ENCODE results near the gene RARB.

Gene RARB

DNA sequence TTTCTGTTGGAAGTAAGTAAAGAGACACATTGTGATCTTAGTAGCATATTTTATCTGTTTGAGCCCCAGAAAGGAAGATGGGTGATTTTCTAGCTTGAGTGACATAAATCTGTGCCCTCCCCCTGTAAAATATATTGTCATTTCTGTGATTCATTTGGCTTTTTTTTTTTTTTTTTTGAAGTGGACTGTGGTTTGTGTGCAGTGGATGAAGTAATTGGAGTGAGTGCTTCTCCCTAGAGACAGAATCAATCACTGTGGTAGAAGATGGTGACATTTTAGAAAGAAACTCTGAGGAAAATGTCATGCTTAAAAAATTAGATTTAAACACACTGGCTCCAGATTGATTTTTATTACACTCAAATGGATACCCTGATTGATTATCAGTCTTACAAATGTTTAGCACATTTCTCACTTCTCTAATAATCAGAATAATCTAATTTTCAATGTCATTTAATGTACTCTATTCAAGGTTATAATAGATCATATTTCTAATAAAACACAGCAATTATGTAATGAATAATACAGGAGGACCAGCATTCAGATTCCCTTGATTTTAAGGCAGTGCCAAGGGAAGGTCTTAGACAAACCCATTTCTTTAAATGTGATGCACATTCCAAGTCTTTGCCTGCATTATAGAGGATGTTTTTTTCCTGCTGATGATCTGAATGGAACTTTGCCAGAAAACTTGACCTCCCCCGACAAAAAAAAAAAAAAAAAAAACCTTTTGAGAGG lies 120.0 kb downstream of the RARB start:
- Histone ChIP-seq H3K36me3 (ENCODE audit: control insufficient read depth in 2 of 2, insufficient read depth in 1 of 2, low read length in 2 of 2) (no peaks in the 10 kb centered on the region), H3K9me3 (ENCODE audit: control insufficient read depth, insufficient read depth, low read depth, low read length) (no peaks in the 10 kb centered on the region), H3K27ac (ENCODE audit: extremely low read depth, low read depth, low read length) (no peak overlapping the region), H3K4me1 (ENCODE audit: control insufficient read depth, insufficient read depth, low read length) (no peaks in the 10 kb centered on the region), H3K4me3 (ENCODE audit: low read depth, low read length) (no peak overlapping the region)
- ChIA-PET CTCF (interaction anchor here (0.6 to 0.7 kb wide), 2 partner anchors 21 to 579 kb away, joined by 3 to 6 read pairs; no protein-coding TSS in a partner anchor), POLR2A (no interaction called here)
- TF ChIP-seq, protein P1, sequence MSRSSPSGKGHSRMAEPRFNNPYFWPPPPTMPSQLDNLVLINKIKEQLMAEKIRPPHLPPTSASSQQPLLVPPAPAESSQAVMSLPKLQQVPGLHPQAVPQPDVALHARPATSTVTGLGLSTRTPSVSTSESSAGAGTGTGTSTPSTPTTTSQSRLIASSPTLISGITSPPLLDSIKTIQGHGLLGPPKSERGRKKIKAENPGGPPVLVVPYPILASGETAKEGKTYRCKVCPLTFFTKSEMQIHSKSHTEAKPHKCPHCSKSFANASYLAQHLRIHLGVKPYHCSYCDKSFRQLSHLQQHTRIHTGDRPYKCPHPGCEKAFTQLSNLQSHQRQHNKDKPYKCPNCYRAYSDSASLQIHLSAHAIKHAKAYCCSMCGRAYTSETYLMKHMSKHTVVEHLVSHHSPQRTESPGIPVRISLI (tag by site-specific recombination; IDR thresholded peaks at IDR 0.05), result no peak
- TF ChIP-seq GFI1B (tag by site-specific recombination; IDR thresholded peaks at IDR 0.05) (0 out of 2 replicates have a peak, but pooled peaks have one; percentile 27), ZNF133 (tag by site-specific recombination; IDR thresholded peaks at IDR 0.05) (no peak), ZNF184 (tag by site-specific recombination; IDR thresholded peaks at IDR 0.05) (no peak), KLF8 (tag by site-specific recombination; IDR thresholded peaks at IDR 0.05) (0 out of 2 replicates have a peak, but pooled peaks have one; percentile 34), ZNF629 (tag by site-specific recombination; IDR thresholded peaks at IDR 0.05) (peak; percentile 49)
- TF ChIP-seq, protein P2, sequence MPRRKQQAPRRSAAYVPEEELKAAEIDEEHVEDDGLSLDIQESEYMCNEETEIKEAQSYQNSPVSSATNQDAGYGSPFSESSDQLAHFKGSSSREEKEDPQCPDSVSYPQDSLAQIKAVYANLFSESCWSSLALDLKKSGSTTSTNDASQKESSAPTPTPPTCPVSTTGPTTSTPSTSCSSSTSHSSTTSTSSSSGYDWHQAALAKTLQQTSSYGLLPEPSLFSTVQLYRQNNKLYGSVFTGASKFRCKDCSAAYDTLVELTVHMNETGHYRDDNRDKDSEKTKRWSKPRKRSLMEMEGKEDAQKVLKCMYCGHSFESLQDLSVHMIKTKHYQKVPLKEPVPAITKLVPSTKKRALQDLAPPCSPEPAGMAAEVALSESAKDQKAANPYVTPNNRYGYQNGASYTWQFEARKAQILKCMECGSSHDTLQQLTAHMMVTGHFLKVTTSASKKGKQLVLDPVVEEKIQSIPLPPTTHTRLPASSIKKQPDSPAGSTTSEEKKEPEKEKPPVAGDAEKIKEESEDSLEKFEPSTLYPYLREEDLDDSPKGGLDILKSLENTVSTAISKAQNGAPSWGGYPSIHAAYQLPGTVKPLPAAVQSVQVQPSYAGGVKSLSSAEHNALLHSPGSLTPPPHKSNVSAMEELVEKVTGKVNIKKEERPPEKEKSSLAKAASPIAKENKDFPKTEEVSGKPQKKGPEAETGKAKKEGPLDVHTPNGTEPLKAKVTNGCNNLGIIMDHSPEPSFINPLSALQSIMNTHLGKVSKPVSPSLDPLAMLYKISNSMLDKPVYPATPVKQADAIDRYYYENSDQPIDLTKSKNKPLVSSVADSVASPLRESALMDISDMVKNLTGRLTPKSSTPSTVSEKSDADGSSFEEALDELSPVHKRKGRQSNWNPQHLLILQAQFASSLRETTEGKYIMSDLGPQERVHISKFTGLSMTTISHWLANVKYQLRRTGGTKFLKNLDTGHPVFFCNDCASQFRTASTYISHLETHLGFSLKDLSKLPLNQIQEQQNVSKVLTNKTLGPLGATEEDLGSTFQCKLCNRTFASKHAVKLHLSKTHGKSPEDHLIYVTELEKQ (tag by site-specific recombination; IDR thresholded peaks at IDR 0.05; ENCODE audit: borderline replicate concordance), result 0 out of 2 replicates have a peak, but pooled peaks have one; percentile 47

DNA sequence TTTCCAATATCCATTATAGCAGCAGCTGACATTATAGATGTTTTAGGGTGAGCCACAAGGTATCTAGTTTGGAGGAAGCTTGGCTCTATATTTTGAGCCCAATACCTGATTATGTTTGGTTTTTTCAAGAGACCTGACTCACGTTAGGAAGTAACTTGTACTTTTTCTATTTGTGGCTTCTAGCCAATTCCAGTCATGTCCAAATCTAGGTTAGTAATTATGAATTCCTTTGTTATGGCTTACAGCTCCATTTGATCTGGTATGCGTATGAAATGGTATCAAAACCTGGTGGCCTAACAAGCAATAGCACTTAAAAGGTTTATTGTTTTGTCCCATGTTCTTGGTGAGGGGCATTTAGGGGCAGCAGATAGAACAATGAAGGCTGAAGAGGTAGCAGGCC lies 120.8 kb downstream of the RARB start:
- ChIA-PET CTCF (interaction anchor here (0.6 to 1.2 kb wide), 3 partner anchors 20 to 580 kb away, joined by 3 to 6 read pairs (median 3); no protein-coding TSS in a partner anchor), POLR2A (no interaction called here)
- Histone ChIP-seq H3K4me1 (ENCODE audit: control insufficient read depth, insufficient read depth, low read length) (no peaks in the 10 kb centered on the region), H3K27ac (ENCODE audit: extremely low read depth, low read depth, low read length) (no peak overlapping the region), H3K4me3 (ENCODE audit: low read depth, low read length) (no peak overlapping the region), H3K9me3 (ENCODE audit: control insufficient read depth, insufficient read depth, low read depth, low read length) (no peaks in the 10 kb centered on the region), H3K36me3 (ENCODE audit: control insufficient read depth in 2 of 2, insufficient read depth in 1 of 2, low read length in 2 of 2) (no peaks in the 10 kb centered on the region)
- no peak for TF ChIP-seq ZNF169 (tag by site-specific recombination; IDR thresholded peaks at IDR 0.05)
- no peak for TF ChIP-seq ZNF426 (tag by site-specific recombination; IDR thresholded peaks at IDR 0.05)
- no peak for TF ChIP-seq ZNF416 (tag by site-specific recombination; IDR thresholded peaks at IDR 0.05)
- TF ChIP-seq HOXD13 (CRISPR knock-in tag; IDR thresholded peaks at IDR 0.05; ENCODE audit: borderline replicate concordance), result no peak
- no peak for TF ChIP-seq ZFP3 (tag by site-specific recombination; IDR thresholded peaks at IDR 0.05; ENCODE audit: low read depth)
- no peak for TF ChIP-seq ZFHX2 (tag by site-specific recombination; conservative IDR thresholded peaks at IDR 0.05)
- no peak for TF ChIP-seq ZNF175 (tag by site-specific recombination; IDR thresholded peaks at IDR 0.05)
- TF ChIP-seq ZNF239 (tag by site-specific recombination; IDR thresholded peaks at IDR 0.05), result no peak
- no peak for TF ChIP-seq ZNF707 (tag by site-specific recombination; IDR thresholded peaks at IDR 0.05)
- TF ChIP-seq, protein P1 (tag by site-specific recombination; IDR thresholded peaks at IDR 0.05), result no peak
- TF ChIP-seq KLF16 (tag by site-specific recombination; IDR thresholded peaks at IDR 0.05), result no peak
- no peak for TF ChIP-seq ZNF146 (tag by site-specific recombination; IDR thresholded peaks at IDR 0.05)
- TF ChIP-seq, protein P3, sequence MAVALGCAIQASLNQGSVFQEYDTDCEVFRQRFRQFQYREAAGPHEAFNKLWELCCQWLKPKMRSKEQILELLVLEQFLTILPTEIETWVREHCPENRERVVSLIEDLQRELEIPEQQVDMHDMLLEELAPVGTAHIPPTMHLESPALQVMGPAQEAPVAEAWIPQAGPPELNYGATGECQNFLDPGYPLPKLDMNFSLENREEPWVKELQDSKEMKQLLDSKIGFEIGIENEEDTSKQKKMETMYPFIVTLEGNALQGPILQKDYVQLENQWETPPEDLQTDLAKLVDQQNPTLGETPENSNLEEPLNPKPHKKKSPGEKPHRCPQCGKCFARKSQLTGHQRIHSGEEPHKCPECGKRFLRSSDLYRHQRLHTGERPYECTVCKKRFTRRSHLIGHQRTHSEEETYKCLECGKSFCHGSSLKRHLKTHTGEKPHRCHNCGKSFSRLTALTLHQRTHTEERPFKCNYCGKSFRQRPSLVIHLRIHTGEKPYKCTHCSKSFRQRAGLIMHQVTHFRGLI (tag by site-specific recombination; IDR thresholded peaks at IDR 0.05), result no peak
